Measurements from ENCODE around the gene DNAJB7.
"Not testable (repeated sequence)": the region's sequence is repeated elsewhere in the genome, so short reads cannot be mapped to it uniquely, and the experiment has no call there.

DNAJB7 gene

GRCh38 chr22:40862013-40862412, at the start of gene DNAJB7:
Gene DNAJB7 (minus strand): TSS chr22:40862113. CDS start chr22:40861994, 119 bp downstream.
- no peak for DNase-seq

DNA sequence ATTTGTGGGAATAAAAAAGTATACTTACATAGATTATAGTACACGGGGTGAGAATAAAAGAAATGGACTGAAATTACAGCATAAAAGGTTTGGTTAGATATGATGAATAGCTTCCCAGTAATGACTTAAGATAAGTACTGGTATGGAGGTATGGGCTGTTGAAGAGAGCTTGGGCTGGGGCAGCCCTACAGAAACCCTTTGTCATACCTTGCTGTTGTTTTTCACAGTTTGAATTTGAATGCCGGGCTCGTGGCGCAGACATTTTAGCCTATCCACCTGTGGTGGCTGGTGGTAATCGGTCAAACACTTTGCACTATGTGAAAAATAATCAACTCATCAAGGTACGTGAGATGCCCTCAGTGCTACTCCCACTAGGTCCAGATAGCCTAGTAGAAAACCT, 47.0 kb upstream of the DNAJB7 start:
- DNase-seq: no peak

DNA sequence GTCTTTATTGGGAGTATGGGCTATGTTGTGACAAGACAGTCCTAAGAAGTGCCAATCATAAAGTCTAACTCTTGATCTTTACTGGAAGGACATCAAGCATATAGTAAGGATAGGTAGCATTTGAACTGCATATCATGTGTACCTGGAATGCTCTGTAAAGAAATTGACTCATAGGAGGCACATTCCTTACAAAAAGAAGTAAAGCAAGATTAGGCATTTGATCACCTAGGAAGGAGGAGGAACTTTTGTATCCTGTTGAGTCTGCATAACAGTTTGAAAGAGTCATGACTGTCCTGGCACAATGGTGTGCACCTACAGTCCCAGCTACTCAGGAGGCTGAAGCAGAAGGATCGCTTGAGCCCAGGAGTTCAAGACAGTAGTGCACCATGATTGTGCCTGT, 42.2 kb upstream of the DNAJB7 start:
- no peak for DNase-seq

- DNase-seq: no peak
Measured at GRCh38 chr22:40898850-40899357, 37.0 kb upstream of the DNAJB7 start.

DNA sequence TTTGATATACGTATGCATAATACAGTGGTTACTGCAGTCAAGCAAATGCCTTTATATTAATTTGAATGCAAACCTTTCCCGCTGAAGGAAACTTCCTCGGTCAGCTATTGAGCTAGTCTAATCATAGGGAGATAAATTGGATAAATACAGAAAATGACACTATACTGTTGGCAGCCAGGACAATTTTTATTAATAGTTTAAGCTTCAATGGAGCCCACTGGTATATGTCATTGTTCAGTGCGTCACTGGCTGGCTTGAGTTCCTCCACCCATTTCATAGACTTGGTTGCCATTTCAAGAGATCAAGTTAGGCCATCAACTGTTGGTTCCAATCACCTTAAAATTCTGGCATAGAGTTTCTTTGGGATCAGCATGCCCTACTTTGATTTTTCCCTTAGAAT, 32.5 kb upstream of the DNAJB7 start:
- no peak for DNase-seq

DNA sequence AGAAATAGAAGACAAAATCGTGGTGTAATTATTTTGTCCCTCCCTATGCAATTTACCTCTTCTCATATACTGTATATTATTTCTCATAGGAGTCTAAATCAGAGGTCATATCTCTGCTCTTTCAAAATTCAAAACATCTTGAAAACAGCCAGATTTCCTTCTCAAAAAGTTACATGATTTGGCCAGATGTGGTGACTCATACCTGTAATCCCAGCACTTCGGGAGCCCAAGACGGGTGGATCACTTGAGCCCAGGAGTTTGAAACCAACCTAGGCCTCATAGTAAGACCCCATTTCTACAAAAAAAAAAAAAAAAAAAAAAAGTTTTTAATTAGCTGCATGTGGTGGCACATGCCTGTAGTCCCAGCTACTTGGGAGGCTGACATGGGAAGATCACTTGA, 29.0 kb upstream of the DNAJB7 start:
- DNase-seq: no peak

DNA sequence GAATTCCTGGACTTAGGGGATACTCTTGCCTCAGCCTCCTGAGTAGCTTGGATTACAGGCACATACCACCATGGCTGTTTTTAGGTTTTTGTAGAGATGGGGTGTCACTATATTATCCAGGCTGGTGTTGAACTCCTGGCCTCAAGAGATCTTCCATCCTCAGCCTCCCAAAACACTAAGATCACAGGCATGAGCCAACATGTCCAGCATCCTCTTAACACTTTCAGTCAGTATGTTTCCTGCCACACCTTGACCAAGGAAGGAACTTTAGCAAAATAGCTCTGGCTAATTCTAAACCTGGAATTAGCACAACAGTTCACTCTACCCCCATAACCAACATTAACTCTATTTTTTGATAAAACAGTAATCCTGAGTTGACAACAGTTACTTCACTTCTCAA, 27.2 kb upstream of the DNAJB7 start:
- DNase-seq: no peak

- DNase-seq: no peak
Measured at GRCh38 chr22:40878922-40879321, 17.0 kb upstream of the DNAJB7 start.

GRCh38 chr22:40877488-40877887, 15.6 kb upstream of the DNAJB7 start:
- DNase-seq: no peak

DNA sequence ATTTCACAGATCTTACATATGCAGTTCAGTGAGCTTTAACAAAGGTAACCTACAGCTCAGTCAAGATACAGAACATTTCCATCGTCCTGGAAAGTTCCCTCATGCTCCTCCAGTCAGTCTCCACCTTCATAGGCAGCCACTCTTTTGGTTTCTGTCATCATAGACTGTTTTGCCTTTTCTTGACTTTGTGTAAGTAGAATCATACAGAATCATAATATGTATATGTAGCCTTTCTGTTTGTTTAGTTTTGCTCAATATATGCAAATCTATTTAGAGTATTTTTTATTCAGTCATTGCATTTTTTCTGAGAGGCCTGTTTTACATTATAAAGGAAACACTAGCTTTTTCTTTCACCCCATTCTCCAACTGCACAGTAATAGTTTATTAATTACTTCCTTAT, 15.0 kb upstream of the DNAJB7 start:
- no peak for DNase-seq

- no peak for DNase-seq
Measured at GRCh38 chr22:40875111-40875510, 13.2 kb upstream of the DNAJB7 start.

DNA sequence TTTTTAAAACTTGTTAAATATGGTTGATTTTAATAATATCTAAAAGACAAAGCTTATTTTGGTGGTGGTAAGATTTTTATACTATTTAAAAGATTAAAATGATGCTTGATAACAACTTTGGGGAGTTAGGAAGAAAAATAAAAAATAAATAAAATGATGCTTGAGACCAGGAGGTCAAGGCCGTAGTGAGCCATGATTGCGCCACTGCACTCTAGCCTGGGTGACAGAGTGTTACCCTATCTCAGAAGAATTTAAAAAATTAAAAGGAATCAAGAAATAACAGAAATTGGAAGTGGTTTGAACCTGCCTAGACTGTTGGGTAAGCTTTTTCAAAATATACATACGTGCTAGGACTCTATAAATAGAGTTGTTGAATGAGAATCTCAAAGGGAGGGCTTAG, 12.1 kb upstream of the DNAJB7 start:
- no peak for DNase-seq

GRCh38 chr22:40868379-40868778, 6.5 kb upstream of the DNAJB7 start:
- DNase-seq: not testable (repeated sequence)

- no peak for DNase-seq
Measured at GRCh38 chr22:40867109-40867508, 5.2 kb upstream of the DNAJB7 start.

DNA sequence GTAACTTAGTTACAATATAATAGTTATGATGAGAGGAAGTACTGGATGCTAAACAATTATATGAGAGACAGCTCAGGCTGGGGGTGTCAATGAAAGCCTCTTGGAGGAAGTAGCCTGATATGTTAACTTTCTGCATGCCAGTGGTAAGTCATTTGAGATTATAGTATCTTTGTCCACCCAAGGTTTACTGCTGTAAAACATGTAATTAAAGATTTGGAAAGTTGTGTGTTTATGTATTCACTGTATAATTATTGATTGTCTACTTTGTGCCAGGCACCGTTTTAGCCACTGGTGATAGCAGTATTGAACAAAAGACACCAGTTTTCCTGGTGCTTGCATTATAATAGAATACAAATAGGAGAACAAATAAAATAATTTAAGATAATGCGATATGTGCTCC, 624 bp upstream of the DNAJB7 start:
- no peak for DNase-seq

- no peak for DNase-seq
Measured at GRCh38 chr22:40857309-40857855, 4.5 kb downstream of the DNAJB7 start.

DNA sequence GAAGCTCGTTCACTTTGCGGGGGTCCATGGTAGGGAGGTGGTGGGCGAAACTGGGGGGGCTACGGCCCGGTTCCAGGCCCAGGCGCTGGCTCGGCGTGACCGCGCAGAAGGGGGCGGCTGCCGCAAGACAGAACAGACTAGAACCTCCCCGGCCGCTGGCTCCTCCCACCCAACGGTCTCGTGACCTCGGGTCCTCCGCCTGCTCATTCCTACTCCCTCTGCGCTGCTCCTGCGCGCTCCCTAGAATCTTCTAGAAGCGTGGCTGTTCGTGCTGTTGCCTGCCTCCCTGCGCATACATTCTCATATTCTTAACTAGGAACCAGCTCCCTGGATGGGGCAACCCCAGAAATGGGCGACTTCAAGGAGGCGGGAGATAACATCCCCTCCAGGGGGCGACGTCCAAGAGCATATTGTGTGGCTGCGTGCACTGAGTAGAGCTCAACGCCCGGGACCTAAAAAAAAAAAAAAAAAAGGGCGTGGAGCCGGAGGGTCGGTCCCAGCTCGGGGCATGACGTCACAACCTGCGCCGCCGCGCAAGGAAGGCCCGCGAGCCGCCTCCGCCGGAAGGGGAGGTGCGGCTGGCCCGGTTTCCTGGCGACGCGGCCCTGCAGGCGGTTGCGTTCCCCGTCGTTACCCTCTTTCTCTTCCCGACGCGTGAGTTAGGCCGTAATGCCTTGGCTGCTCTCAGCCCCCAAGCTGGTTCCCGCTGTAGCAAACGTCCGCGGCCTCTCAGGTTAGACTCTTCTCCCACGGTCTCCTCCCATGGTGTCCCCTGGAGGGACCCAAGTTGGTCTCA, 5.2 kb downstream of the DNAJB7 start, which contains the start of the genes ST13 and XPNPEP3:
Gene ST13, minus strand, starts transcription at position 127 of the 796 bp plus-strand sequence. Its CDS starts 99 bp downstream, at position 28.
Gene XPNPEP3, plus strand, starts transcription at position 636 of the 796 bp plus-strand sequence. Its CDS starts 34 bp downstream, at position 670.
- peak; percentile 86 for DNase-seq

GRCh38 chr22:40855979-40856512, 5.9 kb downstream of the DNAJB7 start:
- no peak for DNase-seq

DNA sequence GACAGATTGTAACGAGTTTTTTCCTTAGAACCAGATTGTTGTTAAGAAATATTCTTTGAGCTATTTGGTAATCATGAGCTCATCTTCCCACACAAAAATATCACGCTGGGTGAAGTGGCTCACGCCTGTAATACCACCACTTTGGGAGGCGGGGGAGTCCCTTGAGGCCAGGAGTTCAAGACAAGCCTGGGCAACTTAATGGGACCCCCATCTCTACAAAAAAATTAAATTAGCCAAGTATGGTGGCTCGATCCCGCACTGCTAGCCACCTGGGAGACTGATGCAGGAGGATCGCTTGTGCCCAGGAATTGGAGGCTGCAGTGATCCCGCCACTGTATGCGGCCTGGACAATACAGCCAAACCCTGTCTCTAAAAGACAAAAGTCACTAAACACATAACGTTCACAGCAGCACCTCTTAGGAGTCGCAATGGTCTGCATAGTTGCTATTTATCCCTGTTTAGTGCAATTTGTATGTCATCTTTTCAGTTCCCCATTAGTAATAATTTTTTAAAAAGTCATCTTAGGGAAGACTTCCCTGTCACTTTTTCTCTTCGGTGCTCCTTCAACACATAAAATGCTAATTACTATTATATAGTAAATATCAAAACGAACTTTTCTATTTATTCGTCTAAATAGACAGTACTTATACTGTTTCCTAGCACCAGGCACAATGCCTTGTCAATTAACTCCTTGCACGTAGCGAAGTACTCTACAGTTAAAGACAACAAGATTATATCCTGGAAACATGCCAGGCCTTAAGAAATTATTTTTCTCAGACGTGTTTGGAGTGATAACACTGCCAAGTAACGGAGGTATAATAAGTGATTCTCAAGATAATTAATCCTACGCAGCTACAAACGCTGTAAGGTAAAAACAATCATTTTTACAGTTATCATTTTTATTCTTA, 6.6 kb downstream of the DNAJB7 start:
- no peak for DNase-seq

GRCh38 chr22:40853961-40854360, 8.0 kb downstream of the DNAJB7 start:
- DNase-seq: no peak

GRCh38 chr22:40853333-40853732, 8.6 kb downstream of the DNAJB7 start:
- no peak for DNase-seq

GRCh38 chr22:40845816-40846215, 16.1 kb downstream of the DNAJB7 start:
- not testable (repeated sequence) for DNase-seq

GRCh38 chr22:40844951-40845350, 17.0 kb downstream of the DNAJB7 start:
- no peak for DNase-seq

Data from NCI-H1048 (cell line).